Mesenchymal stem cell (in vitro differentiated cells and primary cell): ENCODE results near the gene PACSIN3.
A peak's percentile ranks its signal among the peaks of the same experiment; 100 is the strongest.
"Not testable (repeated sequence)": the region's sequence is repeated elsewhere in the genome, so short reads cannot be mapped to it uniquely, and the experiment has no call there.

ENCODE experiments used
- DNase-seq: peaks from one replicate; pipeline ENCODE4 v3.0.0-alpha.2; 2013
- H2AFZ ChIP-seq: one replicate; pipeline ENCODE4 v1.6.1; 2013; ENCODE audit warnings: low read depth, mild to moderate bottlenecking, control low read depth, inconsistent platforms, low read length, moderate library complexity
- H2AK5ac ChIP-seq: 2 replicates; pipeline ENCODE4 v1.6.1; 2013; ENCODE audit warnings: low read length, moderate library complexity, mild to moderate bottlenecking, inconsistent platforms; ENCODE audit not compliant: severe bottlenecking
- H2BK120ac ChIP-seq: one replicate; pipeline ENCODE4 v1.6.1; 2013; ENCODE audit warnings: low read depth, mild to moderate bottlenecking, inconsistent platforms, low read length, moderate library complexity
- H2BK12ac ChIP-seq, 2 experiments: one replicate each; pipeline ENCODE4 v1.6.1; 2013; ENCODE audit warnings: inconsistent platforms in 2 of 2, low read length in 2 of 2, mild to moderate bottlenecking in 2 of 2, moderate library complexity in 2 of 2, control low read depth in 1 of 2
- H2BK15ac ChIP-seq: one replicate; pipeline ENCODE4 v1.6.1; 2013; ENCODE audit warnings: mild to moderate bottlenecking, low read depth, inconsistent platforms; ENCODE audit not compliant: poor library complexity, severe bottlenecking
- H2BK5ac ChIP-seq: 2 replicates; pipeline ENCODE4 v1.6.1; 2013; ENCODE audit warnings: low read depth, mild to moderate bottlenecking, low read length, control low read depth, inconsistent platforms; ENCODE audit not compliant: poor library complexity, severe bottlenecking
- H3K14ac ChIP-seq, 2 experiments: one replicate each; pipeline ENCODE4 v1.6.1; 2013; ENCODE audit warnings: inconsistent platforms in 2 of 2, low read length in 2 of 2, control low read depth in 1 of 2, mild to moderate bottlenecking in 1 of 2, moderate library complexity in 1 of 2
- H3K18ac ChIP-seq, 2 experiments: one replicate each; pipeline ENCODE4 v1.6.1; 2013; ENCODE audit warnings: inconsistent platforms in 2 of 2, low read length in 2 of 2, control low read depth in 1 of 2, low read depth in 1 of 2, mild to moderate bottlenecking in 1 of 2
- H3K23ac ChIP-seq, 2 experiments: one replicate each; pipeline ENCODE4 v1.6.1; 2013; ENCODE audit warnings: inconsistent platforms in 2 of 2, low read length in 2 of 2, mild to moderate bottlenecking in 2 of 2, moderate library complexity in 2 of 2, control low read depth in 1 of 2
- H3K27ac ChIP-seq: 2 replicates; pipeline ENCODE4 v1.5.1; 2013; ENCODE audit warnings: mild to moderate bottlenecking, moderate library complexity, low read length, control low read depth, inconsistent platforms; ENCODE audit not compliant: poor library complexity, severe bottlenecking
- H3K27me3 ChIP-seq, 2 experiments: 2 replicates each; pipeline versions ENCODE4 v1.6.1 to v1.7.0; 2013; ENCODE audit warnings: low read length in 2 of 2, mild to moderate bottlenecking in 2 of 2, moderate library complexity in 2 of 2, control low read depth in 1 of 2, inconsistent platforms in 1 of 2; ENCODE audit not compliant: control insufficient read depth in 1 of 2, insufficient read depth in 1 of 2
- H3K36me3 ChIP-seq, 2 experiments: 2 replicates each; pipeline versions ENCODE4 v1.6.1 to v1.7.0; 2013; ENCODE audit warnings: low read length in 2 of 2, control low read depth in 1 of 2, inconsistent platforms in 1 of 2, low read depth in 1 of 2, mild to moderate bottlenecking in 1 of 2; ENCODE audit not compliant: insufficient read depth in 2 of 2, control insufficient read depth in 1 of 2
- H3K4ac ChIP-seq, 2 experiments: one replicate each; pipeline ENCODE4 v1.6.1; 2013; ENCODE audit warnings: inconsistent platforms in 2 of 2, low read length in 2 of 2, mild to moderate bottlenecking in 2 of 2, moderate library complexity in 2 of 2, control low read depth in 1 of 2, low read depth in 1 of 2
- H3K4me1 ChIP-seq: 2 replicates; pipeline ENCODE4 v1.6.1; 2013; ENCODE audit warnings: low read depth, low read length, control low read depth; ENCODE audit not compliant: control insufficient read depth, insufficient read depth
- H3K4me2 ChIP-seq: 2 replicates; pipeline ENCODE4 v1.6.1; 2013; ENCODE audit warnings: low read length, mild to moderate bottlenecking, inconsistent platforms; ENCODE audit not compliant: poor library complexity, severe bottlenecking
- H3K4me3 ChIP-seq, 2 experiments: 2 replicates each; pipeline versions ENCODE4 v1.5.1 to v1.7.0; 2013; ENCODE audit warnings: low read length in 2 of 2, mild to moderate bottlenecking in 2 of 2, control low read depth in 1 of 2, low read depth in 1 of 2; ENCODE audit not compliant: insufficient read depth in 1 of 2
- H3K79me1 ChIP-seq: replicated peaks from 2 replicates; pipeline ENCODE4 v1.6.1; 2013; ENCODE audit warnings: mild to moderate bottlenecking, control low read depth, low read length, inconsistent platforms; ENCODE audit not compliant: poor library complexity, severe bottlenecking
- H3K9ac ChIP-seq: 2 replicates; pipeline ENCODE4 v1.7.0; 2013; ENCODE audit warnings: mild to moderate bottlenecking, low read length, moderate library complexity
- H3K9me3 ChIP-seq: 2 replicates; pipeline ENCODE4 v1.7.0; 2013; ENCODE audit warnings: mild to moderate bottlenecking, low read length; ENCODE audit not compliant: control insufficient read depth
- H4K8ac ChIP-seq: one replicate; pipeline ENCODE4 v1.6.1; 2013; ENCODE audit warnings: inconsistent platforms, mild to moderate bottlenecking, low read length, moderate library complexity
- H4K91ac ChIP-seq: one replicate; pipeline ENCODE4 v1.6.1; 2013; ENCODE audit warnings: mild to moderate bottlenecking, low read length, inconsistent platforms
- WGBS: methylation state at CpG from one replicate; pipeline ENCODE4 v1.1.7; 2013; ENCODE audit warnings: mixed read lengths; 5-methylcytosine and 5-hydroxymethylcytosine counted together

The PACSIN3 gene

GRCh38 chr11:47198161-47198560 is 11.9 kb upstream of the PACSIN3 start:
- not testable (repeated sequence) for H3K4me3 ChIP-seq, H2AK5ac ChIP-seq, H3K4me2 ChIP-seq, H3K27ac ChIP-seq, H3K79me1 ChIP-seq, H2BK15ac ChIP-seq, H4K91ac ChIP-seq, H3K23ac ChIP-seq, H3K18ac ChIP-seq, H3K4ac ChIP-seq, H2AFZ ChIP-seq, H3K9me3 ChIP-seq, H2BK120ac ChIP-seq, H3K14ac ChIP-seq, DNase-seq, H2BK12ac ChIP-seq, H4K8ac ChIP-seq, H3K36me3 ChIP-seq, H3K4me1 ChIP-seq, H3K9ac ChIP-seq, H2BK5ac ChIP-seq
- peaks cover 0 to 23% of the 10 kb centered on the region in 2 experiments for H3K27me3 ChIP-seq
- 94% methylated on average over 9 of the region's 9 CpGs for WGBS

- no peak for DNase-seq
- Histone ChIP-seq H3K4me3 (no peak overlapping the region), H3K14ac (no peak overlapping the region), H2BK15ac (no peak overlapping the region), H3K79me1 (no peaks in the 10 kb centered on the region), H4K8ac (no peak overlapping the region), H2BK5ac (no peak overlapping the region), H3K36me3 (no peaks in the 10 kb centered on the region), H3K27ac (no peak overlapping the region), H3K23ac (no peak overlapping the region), H3K27me3 (no peaks in the 10 kb centered on the region), H3K4me2 (no peak overlapping the region), H2AK5ac (no peak overlapping the region), H2BK120ac (no peak overlapping the region), H3K4ac (no peak overlapping the region), H3K9ac (no peak overlapping the region), H4K91ac (no peak overlapping the region), H2BK12ac (no peak overlapping the region), H3K4me1 (peaks cover 9% of the 10 kb centered on the region), H2AFZ (no peak overlapping the region), H3K18ac (no peak overlapping the region), H3K9me3 (no peaks in the 10 kb centered on the region)
- WGBS: 90% methylated on average over 4 of the region's 4 CpGs
These were observed 5.9 kb upstream of the PACSIN3 start for GRCh38 chr11:47192111-47192510.

- not testable (repeated sequence) for H2BK12ac ChIP-seq, H3K14ac ChIP-seq, H4K8ac ChIP-seq, H3K27me3 ChIP-seq, H3K4me2 ChIP-seq, H3K9ac ChIP-seq, H2BK15ac ChIP-seq, H3K4me3 ChIP-seq, H2BK5ac ChIP-seq, H3K36me3 ChIP-seq, H3K79me1 ChIP-seq, H3K18ac ChIP-seq, H2BK120ac ChIP-seq, H3K23ac ChIP-seq, H2AK5ac ChIP-seq, H2AFZ ChIP-seq, H3K27ac ChIP-seq, H4K91ac ChIP-seq, H3K9me3 ChIP-seq, H3K4ac ChIP-seq
- DNase-seq: peak; percentile 34
- 89% methylated on average over 10 of the region's 10 CpGs for WGBS
- peaks cover 16% of the 10 kb centered on the region for H3K4me1 ChIP-seq
These were observed 4.9 kb upstream of the PACSIN3 start for GRCh38 chr11:47191137-47191536.

- Histone ChIP-seq H3K27ac (peak overlapping the region; percentile 13), H3K79me1 (no peaks in the 10 kb centered on the region), H3K4me3 (no peak overlapping the region), H3K36me3 (peaks cover 0 to 1% of the 10 kb centered on the region in 2 experiments), H3K14ac (no peak overlapping the region), H2BK12ac (no peak overlapping the region), H2AFZ (no peak overlapping the region), H3K23ac (no peak overlapping the region), H3K9me3 (no peaks in the 10 kb centered on the region), H3K4ac (peak overlapping the region in 1 of 2 experiments; percentile 28), H3K4me2 (no peak overlapping the region), H2BK5ac (no peak overlapping the region), H3K9ac (no peak overlapping the region), H2AK5ac (no peak overlapping the region), H2BK120ac (no peak overlapping the region), H3K4me1 (peaks cover 28% of the 10 kb centered on the region), H3K18ac (no peak overlapping the region), H4K8ac (no peak overlapping the region), H2BK15ac (no peak overlapping the region), H4K91ac (no peak overlapping the region), H3K27me3 (no peaks in the 10 kb centered on the region)
- WGBS: 61% methylated on average over 11 of the region's 11 CpGs
- DNase-seq: peak; percentile 89
These were observed 3.0 kb upstream of the PACSIN3 start for GRCh38 chr11:47189100-47189834.
